CD4-positive, alpha-beta T cell treated with Interleukin-1 beta for 1 hour (primary cell): Measurements from ENCODE around the gene FAM25G.

Experiments
- DNase-seq, 2 donors: peaks; one replicate each; pipeline ENCODE4 v3.0.0-alpha.2; 2020 to 2022

FAM25G gene

GRCh38 chr10:47445720-47446119 is 45.8 kb downstream of the FAM25G start:
- no peak for DNase-seq

DNA sequence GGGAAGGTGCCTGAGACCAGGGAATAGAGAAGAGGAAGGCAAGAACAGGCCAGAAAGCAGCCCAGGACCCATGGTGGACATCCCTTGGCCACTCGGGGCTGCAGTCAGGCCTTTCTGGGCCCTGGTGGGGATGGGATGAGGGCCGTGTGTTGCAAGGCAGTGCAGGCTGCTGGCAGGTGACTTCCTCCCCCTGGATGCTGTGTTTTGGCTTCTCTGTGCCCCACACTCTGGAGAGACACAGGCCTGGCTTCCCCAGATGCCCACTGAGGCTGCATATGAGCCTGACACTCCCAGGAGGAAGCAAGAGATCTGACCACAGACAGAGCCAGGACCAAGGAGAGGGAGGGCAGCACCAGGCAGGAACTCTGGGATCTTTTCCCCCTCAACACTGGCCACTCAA is 47.5 kb downstream of the FAM25G start:
- no peak for DNase-seq

GRCh38 chr10:47443145-47443544 is 48.4 kb downstream of the FAM25G start:
- DNase-seq, result no peak

DNA sequence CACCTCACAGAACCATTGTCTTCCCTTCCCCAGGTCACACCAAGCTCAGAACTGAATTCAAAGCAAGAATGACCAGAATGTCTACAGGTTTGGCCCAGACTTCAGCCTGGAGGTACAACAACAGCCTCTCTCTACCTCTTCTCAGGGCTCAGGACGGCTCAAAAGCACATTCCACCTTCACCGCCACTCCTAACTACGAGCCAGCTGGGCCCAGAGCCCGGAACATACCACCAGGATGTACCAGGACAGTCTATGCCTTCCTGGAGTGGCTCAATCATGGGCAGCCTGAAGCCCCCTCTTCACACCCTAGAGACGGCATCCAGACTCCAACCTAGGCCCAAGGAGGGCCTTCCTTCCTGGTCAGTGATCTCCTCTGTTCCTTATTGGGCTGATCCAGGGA is 49.1 kb downstream of the FAM25G start:
- DNase-seq, result no peak

- no peak for DNase-seq
These were observed 49.6 kb downstream of the FAM25G start for GRCh38 chr10:47441938-47442337.

GRCh38 chr10:47440207-47440606 is 51.3 kb downstream of the FAM25G start:
- no peak for DNase-seq

- DNase-seq, result no peak
These were observed 52.5 kb downstream of the FAM25G start for GRCh38 chr10:47438857-47439474.
